Stimulated activated CD4-positive, alpha-beta T cell treated with anti-CD3 and anti-CD28 coated beads, Interleukin-2, amount 100 ng/mL, for 48 hours (primary cell): ENCODE data around the gene CLTRN.

Source experiments
- DNase-seq, 2 donors: peaks; one replicate each; pipeline ENCODE4 v3.0.0-alpha.2; 2020

The CLTRN gene

GRCh38 chrX:15646543-15646942 lies 18.1 kb downstream of the CLTRN start:
- no peak for DNase-seq

GRCh38 chrX:15646031-15646430 lies 18.6 kb downstream of the CLTRN start:
- DNase-seq = no peak

- DNase-seq = no peak
These were observed 19.3 kb downstream of the CLTRN start for GRCh38 chrX:15645266-15645665.

- no peak for DNase-seq
These were observed 20.1 kb downstream of the CLTRN start for GRCh38 chrX:15644560-15644872.

DNA sequence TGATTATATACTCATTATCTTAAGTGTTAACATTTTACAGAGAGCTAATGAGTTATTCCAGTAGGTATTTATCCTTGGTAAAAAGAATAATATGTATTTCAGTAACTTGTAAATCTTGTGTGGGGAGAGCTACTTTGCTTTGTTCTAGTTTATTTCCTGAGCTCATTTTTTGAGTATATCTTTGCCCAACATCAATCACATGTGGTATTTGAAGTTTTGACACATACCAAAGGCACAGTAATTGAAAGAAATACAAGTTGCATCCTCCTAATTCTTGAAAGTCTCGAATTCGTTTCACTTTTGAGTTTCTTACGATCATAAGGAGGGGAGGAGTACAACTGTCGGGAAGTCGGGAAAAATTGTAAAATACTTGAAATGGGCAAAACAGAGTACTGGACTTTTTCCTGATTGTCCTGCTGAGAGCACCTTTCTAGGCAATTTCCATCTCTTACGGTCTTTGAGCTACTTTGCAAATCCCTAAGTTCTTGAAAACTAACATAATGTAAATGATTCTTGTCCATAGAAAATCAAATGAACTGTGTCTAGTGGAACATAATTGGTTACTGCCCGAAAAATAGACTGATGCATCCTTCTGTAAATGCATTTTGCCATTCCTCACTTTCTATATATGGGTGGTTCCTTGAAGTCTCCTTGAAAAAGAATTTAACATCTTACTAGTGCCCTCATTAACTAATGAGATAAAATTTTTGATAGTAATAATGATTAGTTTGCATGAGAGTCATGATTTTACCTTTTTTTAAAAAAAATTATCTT lies 20.6 kb downstream of the CLTRN start:
- DNase-seq = no peak

DNA sequence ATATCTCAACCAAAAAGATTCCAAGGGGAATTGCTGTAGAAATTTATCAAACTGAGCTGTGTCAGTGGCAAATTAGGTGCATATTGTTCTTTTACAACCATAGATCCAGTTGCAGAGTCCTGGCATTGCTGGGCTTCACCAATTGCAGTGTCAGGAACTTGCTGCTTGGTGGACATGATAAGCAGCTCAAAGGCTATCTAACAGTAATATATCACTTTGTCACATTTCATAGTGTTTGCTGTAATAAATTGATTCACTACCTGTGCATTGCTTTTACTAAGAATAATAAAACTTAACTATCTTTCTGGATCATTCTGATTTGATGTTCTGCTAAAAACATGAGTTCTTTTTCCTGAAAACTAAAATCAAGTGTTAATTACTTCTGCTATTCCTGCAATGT lies 33.0 kb downstream of the CLTRN start:
- DNase-seq = no peak

DNA sequence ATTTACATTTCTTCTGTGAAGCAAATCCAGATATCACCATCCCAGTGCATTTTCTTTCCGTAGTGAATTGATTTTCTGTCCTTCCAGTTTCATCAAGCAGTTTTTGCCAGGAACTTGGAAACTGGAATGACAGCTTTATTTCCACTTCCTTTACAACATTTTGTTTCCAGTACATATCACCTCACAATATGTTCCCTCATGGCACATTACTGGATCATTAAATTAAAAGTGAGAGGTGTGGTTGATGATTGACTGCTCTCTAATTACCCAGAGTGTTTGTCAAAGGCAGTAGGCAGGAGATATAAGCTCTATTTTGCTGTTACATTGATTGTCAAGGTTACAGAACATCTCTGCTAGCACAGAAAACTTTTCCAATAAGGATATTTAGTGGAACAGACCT lies 41.6 kb downstream of the CLTRN start:
- no peak for DNase-seq

GRCh38 chrX:15619053-15619755 lies 45.4 kb downstream of the CLTRN start:
- no peak for DNase-seq

DNA sequence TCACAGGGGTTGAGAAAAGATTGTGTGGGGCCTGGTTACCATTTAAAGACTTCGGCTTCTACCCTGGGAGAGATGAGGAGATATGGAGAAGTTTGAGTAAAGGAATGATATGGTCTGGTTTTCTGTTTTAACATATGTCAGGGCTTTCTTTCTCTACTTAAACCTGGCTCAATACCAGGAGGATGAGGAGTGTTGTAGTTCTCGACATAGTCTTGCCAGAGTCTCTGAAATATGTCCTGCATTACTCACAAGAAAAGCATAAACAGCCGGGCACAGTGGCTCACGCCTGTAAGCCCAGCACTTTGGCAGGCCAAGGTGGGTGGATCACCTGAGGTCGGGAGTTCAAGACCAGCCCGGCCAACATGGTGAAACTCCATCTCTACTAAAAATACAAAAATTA lies 47.5 kb downstream of the CLTRN start:
- DNase-seq = no peak

DNA sequence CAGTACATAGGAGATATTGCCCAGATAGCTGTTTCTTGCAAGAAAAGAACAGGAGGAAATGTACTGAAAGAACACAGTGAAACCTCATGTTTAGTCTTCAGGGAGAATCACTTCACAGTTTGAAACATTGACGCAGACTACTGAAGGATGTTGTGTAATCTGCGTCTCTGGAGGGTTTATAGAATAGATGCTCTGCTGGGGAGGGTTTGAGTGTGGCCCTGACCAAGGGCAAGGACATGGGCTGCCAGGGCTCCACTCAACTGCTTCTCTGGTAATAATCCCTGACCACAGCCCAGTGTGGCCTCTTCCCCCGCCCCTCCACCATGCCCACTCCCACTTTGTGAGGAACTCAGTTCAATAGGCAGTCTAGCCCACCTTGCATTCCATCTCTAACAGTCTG lies 48.1 kb downstream of the CLTRN start:
- DNase-seq = no peak

DNA sequence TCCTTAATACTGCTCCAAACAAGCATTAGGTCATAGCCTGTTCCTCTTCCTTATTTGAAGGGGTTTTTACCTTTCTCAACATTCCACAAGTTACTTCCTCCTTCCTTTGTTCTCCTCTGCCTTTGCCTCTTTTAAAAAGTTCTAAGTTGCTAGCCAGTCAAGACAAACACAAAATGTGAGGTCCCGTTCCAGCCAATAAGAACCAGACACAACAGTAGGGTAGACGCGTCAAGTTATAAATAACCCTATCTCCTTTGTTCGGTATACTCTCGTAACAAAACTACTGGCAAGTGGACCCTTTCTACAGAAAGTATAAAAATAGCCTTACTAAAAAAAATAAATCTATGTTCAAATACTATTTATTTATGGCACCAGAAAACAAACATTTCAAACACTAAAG lies 57.5 kb downstream of the CLTRN start:
- DNase-seq = no peak

DNA sequence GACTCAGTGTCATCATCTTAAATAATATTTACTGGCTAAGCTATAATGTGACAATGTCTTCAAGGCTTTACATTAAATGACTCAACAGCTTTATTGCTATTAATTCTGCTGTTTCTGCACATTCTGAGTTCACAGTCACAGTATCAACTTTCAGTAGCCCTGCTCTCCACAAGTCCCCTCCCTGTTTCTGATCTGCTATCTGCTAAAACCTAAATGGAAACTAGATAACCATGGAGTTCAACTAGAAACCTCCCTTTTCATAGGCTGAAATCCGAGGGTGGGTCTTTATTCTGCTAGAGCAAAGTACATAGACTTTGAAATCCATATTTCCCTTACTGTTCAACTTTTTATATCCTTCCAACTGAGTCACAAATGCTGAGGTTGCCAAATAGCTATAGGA lies 58.5 kb downstream of the CLTRN start:
- no peak for DNase-seq

DNA sequence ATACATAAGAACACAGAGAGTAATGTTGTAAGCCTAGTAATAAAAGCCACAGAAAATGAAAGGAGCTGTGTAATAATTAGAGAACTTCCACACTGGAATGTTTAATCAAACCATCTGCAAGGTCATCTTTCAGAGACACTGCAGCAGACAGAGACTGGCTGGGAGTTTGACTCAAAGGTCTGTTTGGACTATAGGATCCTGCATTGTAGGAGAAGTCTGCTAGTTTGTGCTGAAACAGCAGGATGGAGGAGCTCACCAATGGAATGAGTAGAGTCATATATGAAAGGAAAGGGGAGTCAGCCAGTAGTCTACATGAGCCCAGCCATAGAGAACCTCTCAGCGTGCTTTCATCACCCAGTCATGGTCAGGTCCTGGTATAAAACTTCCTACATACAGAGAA lies 59.4 kb downstream of the CLTRN start:
- DNase-seq = no peak

GRCh38 chrX:15602761-15603160 lies 61.8 kb downstream of the CLTRN start:
- DNase-seq = no peak

DNA sequence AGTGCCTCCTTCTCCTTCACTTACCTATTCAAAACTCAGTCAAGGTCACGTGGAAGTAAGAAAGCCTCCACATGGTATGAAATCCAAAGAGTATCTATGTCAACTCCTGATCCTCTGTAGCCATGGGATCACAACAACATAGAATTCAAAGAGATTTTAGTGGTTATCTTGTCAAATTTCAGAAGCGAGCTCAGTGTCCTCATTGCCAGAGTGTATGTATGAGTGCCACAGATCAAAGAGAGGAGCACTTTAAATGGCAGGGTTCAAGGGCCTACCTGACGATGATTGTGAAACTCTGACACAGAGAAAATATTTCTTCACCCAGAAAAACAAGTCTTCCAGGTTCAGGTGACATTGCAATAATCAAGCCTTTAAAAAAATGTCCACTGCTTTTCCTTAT lies 62.7 kb downstream of the CLTRN start:
- DNase-seq = no peak

- no peak for DNase-seq
These were observed 63.9 kb downstream of the CLTRN start, which contains the start of gene ACE2 for GRCh38 chrX:15600745-15601144. TSS of gene ACE2 (minus strand) at chrX:15600960. CDS start at chrX:15600911, 49 bp downstream.

- DNase-seq = no peak
These were observed 64.6 kb downstream of the CLTRN start for GRCh38 chrX:15600049-15600448.

DNA sequence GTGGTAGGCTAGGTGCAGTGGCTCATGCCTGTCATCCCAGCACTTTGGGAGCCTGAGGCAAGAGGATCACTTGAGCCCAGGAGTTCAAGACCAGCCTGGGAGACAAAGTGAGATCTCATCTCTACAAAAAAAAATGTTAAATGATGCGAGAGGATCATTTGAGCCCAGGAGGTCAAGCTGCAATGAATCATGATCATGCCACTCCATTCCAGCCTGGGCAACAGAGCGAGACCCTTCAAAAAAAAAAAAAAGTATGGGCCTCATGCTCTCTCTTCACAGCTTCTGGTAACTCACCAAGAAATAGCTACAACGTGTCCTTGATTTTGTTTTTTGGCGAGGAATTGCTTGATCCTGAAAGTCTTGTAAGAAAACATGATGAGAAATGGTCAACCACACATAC lies 65.1 kb downstream of the CLTRN start:
- no peak for DNase-seq

- no peak for DNase-seq
These were observed 66.6 kb downstream of the CLTRN start for GRCh38 chrX:15598026-15598425.

GRCh38 chrX:15594371-15594770 lies 70.2 kb downstream of the CLTRN start:
- no peak for DNase-seq

DNA sequence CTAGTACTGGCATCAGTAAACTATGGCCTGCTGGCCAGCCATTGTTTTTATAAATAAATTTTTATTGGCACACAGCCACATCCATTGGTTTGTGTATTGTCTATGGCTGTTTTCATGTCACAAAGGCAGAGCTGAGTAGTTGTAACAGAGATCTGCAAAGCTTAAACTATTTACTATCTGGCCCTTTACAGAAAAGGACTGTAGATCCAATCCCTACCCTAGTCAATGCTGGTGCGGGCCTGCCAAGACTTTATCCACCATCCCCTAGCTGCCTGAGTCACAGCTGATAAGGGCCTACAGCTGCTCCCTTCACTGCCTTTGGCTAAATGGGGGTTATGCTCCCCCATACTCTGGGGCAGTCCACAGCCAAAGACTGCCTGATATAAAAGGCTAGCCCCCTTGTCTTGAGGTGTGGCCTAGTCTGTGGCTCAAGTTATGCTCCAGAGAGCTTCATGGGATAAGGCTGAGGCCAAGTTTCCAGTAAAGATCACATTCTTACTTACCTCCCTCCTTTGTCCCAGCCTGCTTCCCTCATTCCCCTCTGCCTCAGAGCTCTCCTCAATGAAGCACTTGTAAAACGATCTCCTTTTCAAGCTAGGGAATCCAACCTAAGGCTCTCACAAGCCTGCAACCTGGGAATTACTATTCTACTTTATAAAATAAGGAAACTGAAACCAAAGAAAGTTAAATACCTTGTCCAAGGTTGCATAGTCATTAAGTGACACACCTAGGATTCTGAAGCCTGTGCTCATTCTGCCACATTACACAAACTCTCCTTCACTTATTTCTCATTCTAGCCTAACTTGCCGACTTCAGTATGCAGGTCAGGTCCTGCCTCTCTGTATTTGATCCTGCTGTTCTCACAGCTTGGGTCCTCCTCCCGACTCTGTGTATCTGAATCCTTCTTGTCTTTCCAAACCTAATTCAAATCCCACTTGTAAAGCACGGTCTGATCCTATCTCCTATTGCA lies 84.5 kb downstream of the CLTRN start:
- DNase-seq = no peak
